A204.1 (cell line): ENCODE results near the gene MID1.

ENCODE experiments used
- FAIRE-seq: peaks from 2 replicates; lab custom pipeline; 2012; peaks lifted over from hg19 to GRCh38; lab: Jason Lieb, UNC

The MID1 gene

DNA sequence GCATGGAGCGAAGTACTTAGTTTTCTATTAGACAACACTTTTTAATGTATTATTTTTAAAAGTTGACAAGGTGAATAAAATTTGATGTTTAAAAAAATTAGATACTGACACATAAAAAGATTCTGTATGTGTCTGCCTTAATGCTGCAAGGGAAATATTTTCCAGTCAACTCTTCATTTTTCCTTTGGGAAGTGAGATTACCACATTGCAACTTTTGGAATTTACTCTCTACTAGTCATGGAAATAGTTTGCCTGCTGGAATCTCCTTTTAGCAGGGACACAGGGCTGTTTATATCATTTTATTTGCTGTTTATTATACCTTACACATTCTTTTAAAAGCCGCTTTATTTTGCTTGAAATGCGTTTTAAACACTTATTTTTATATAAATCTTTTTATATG, 135.1 kb downstream of the MID1 start:
- no peak for FAIRE-seq

DNA sequence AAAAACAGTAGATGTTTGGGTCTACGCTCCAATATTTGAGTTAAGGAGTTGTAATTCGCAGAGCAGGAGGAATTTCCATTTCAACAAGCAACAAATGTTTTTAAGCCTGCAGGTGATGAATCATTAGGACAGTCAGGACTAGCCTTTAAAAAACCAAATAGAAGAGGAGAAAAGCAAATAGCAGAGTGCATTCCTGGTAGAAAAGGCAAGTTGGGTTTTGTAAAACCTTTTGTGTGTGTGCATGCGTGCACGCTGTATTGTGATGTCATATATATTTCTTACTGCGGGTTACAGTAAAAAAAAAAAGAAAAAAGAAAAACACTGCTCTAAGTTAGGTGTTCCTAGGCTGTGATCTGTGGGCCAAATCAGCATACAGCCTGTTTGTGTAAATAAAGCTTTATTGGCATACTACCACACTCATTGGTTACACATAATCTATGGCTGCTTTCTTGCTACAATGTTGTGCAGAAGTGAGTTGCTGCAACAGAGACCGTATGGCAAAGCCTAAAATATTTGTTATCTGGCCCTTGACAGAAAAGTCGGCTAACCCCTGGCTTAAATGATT, 135.6 kb downstream of the MID1 start:
- no peak for FAIRE-seq

DNA sequence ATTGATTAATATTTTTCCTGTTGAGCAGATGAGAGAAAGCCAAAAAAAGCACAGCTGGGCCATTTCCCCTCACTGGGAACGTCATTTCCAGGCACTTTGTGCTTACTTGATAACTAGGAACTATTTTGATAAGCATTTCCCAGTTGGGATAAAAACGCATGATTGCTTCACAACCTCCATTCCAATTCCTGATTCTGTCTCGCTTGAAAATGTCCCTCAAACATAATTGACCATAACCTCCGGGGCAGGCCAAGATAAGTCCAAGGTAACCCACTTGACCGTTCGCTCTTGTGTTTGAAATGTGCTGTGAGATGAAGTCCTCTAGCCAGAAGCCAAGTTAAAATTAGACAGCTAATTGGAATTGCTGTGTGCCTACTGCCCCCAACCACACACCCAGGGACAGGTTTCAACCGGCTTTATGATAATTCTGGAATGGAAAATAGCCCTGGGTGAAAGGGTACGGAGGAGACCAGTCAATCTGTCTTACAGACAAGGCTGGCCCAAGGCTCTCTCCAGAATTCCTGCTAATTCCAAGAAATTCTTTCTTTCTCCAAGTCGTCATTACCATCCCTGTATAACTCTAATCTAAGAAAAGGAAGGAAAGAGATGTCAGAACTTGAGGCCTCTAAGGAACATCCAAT, 137.1 kb downstream of the MID1 start:
- no peak for FAIRE-seq

DNA sequence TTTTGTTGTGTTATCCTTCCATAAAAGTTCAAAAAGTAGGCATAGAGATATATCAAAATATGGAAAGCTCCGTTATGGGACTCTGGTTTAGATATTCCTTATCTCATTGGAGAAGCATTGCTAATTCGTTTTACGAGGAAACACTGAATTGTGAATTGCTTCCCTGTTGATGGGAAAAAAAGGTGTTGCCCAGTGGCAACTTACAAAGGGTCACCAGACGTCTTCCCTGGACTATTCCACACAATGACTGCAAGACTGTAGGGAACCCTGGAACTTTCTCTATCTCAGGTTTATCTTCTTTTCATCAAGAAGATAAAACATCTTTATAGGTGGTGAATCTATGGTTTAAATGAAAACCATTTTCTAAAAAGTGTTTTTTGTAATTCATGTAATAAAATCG, 137.7 kb downstream of the MID1 start:
- no peak for FAIRE-seq

DNA sequence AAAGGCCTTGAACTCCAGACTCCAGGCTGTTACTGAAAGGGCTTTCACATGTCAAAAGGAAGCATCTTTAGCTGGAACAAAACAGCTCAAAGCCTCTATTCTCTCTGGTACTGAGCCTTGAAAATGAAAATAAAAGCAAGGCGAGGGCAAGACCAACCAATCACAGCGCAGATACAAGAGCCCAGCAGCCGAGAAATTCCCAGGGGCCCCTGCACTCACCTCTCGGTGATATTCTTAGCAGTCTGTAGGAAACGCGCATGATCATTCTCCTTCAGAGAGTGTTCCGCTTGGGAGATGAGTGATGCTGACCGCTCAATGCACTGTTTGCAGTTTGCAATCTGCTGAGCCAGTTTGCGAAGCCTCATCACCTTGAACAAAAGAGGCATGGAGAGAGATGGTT, 138.1 kb downstream of the MID1 start:
- no peak for FAIRE-seq

DNA sequence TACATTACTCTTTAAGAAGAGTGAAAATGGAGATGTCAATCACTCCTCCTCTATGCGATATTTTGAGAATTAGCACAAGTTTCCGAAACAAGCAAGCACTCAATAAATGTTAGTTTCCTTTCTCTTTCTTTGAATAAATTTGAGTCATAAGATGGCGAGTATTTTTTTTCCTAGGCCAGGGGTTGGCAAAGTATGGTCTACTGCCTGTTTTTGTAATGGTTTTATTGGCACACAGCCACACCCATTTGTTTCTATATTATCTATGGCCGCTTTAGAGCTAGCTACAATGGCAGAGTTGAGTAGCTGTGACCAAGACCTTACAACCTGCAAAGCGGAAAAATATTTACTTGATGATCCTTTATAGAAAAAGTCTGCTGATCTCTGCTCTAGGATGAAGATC, 139.5 kb downstream of the MID1 start:
- no peak for FAIRE-seq

DNA sequence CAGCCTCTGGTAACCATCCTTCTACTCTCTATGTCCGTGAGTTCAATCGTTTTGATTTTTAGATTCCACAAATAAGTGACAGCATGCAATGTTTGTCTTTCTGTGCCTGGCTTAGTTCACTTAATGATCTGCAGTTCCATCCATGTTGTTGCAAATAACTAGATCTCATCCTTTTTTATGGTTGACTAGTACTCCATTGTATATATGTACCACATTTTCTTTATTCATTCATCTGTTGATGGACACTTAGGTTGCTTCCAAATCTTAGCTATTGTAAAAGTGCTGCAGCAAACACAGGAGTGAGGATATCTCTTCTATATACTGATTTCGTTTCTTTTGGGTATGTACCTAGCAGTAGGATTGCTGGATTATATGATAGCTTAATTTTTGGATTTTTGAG, 140.9 kb downstream of the MID1 start:
- FAIRE-seq, result no peak

DNA sequence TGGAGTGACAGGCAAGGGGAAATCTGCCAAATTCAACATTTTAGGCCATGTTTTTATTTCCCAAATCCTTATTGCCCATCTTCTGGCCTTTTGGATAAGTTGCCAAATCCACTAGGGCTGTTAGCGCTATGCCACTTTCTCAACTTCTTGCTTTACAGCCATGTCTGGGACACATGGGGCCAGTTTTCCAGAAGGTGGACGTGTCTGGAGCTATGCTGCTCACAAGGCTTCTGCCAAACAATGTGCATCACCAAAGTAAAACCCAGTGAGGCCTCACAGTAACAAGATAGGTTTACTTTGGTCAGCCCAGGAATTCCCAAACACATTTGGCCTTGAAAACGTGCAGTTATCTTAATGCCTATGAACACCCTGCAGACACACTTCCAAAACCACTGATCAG, 142.9 kb downstream of the MID1 start:
- no peak for FAIRE-seq

DNA sequence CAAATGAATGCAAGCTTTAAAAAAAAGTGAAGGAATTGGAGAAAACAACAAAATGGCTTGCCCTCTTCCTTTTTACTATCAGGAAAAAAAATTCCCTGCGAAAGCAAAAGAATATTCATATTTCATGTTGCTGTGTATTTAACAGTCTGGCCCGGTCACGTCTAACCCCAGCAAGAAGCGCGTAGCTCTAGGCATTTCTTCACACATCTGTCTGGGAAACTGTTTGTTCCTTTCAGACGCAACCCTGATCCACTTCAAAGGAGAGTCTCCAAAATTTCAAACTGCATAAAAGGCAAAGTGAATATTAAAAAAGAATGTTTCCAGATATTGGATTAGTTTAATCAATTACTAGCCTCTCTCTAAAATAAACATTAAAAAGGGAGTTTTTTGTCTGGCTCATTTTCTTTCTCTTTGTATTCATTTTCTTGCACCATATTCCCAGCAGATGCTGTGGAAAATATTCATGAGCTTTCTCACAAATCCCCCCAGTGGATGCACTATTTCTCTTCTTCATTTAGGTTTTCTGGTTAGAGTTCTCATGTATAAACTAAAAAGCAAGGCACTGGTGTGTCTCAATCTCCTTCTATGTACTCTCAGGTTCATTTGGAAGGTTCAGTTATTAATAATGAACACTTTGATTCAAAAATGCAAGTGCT, 145.3 kb downstream of the MID1 start:
- no peak for FAIRE-seq

DNA sequence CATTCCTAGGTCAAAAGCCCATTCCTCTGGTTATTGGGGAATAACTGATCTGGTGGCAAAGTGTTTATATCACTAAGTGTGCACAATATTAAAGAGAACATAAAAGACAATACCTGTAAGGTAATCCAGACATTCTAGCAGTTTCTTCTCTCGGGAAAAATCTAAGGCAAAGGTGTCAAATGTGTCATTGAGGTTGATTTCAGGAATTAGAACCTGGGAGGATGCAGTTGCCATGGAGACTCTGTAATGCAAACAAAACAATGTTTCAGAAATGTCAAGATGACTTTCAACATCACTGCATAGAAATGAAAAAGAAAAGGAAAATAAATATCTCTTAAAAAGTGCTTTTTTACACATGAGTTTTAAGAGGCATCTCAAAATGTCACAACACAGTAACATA, 145.9 kb downstream of the MID1 start:
- FAIRE-seq, result no peak

DNA sequence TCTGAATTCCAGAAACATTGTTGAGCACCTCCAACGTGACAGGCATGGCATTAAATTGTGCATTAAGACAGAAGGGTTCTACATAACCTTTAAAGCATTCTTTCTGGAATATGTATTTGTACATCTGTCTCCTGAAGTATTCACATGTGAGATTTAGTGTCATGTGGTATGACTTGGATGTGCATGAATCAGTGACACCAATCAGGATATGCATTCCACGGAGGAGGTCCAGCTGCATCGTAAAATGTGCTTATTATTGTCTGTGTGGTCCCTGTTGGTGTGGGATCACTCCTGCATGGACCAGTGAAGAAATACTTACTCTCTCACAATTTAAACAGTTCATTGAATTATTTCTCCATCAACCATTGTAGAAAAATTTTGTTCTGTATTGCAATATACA, 149.0 kb downstream of the MID1 start:
- FAIRE-seq, result no peak

DNA sequence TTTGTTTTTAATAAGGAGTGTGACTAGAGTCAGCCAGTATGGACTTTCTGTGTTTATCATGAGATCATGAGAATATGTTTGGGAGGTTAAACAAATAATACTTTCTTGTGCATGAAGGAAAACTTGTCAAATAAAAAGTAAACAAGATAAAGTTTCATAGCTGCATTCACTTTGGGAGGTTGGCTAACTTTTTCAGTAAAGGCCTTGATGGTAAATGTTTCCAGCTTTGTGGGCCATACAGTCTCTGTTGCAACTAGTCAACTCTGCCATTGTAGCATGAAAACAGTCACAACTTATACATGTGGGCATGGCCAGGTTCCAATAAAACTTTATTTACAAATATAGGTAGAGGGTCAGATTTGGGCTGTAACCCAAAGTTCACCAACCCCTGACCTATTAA, 150.4 kb downstream of the MID1 start:
- FAIRE-seq, result no peak

DNA sequence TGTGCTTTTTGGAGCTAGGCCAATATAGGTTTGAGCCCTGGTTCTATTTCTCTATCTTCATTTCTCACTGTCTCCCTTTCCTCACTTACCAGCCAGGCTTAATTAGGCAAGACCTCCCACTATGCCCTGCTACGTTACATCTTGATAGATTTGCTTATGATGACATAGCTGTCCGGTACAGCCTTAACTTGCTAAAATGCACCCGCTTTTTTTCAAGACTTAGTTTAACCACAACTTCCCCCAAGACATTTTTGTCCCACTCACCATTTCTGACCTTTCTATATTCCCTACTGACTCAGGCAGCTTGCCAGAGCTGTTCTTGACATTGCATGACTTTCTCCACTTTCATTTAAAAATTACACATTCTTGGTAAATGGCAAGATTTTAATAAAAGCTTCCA, 152.6 kb downstream of the MID1 start:
- no peak for FAIRE-seq

DNA sequence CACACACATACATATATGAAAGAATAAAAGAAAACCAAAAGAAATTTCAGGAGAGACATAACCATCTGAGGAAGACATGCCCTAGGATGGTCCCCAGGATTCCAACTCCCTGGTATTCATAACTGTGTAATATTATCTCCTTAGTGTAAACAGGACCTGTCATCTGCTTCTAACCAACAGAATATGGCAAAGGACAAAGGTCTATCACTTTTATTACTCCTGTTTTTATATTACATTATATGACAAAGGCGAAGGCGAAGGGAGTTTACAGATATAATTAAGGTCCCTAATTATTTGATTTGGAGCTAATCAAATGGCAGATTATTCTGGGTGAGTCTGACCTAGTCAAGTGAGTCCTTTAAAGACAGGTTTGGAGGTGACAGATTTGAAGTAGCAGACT, 155.1 kb downstream of the MID1 start:
- no peak for FAIRE-seq

DNA sequence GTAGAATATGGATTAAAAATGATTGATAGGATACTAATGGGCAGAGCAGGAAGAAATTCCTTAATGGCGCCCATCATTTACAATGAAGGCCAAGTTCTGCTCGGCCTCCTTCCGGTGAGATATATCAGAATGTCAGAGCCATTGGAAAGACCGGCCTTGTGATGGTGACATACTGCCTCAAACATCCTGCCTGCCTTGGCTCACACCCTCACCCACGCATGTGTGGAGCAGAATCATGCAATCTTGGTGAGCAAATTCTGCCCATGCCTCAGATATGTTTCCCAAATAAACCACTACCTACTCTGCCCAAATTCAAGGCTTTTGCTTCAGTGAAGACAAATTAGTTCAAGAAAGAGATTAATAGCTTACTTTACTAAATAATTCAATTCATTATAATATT, 163.3 kb downstream of the MID1 start:
- FAIRE-seq, result no peak

DNA sequence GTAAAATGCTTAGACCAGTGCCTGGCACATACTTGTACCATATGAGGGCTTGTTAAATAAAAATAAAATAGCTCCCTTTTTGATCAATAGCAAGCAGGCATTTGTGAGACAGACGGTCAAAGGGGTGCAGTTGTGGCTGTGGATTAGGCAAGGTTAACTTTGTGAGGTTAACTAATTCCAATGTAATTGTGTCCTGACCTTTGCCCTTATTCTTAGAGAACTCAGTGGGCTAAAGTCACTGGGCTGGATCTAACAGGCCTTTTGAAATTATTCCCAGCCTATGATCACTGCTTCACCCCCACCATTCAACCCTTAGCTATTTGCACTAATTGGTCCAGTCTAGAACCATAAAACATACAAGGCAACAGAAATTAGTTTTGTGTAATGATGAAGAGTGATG, 166.4 kb downstream of the MID1 start:
- FAIRE-seq, result no peak

DNA sequence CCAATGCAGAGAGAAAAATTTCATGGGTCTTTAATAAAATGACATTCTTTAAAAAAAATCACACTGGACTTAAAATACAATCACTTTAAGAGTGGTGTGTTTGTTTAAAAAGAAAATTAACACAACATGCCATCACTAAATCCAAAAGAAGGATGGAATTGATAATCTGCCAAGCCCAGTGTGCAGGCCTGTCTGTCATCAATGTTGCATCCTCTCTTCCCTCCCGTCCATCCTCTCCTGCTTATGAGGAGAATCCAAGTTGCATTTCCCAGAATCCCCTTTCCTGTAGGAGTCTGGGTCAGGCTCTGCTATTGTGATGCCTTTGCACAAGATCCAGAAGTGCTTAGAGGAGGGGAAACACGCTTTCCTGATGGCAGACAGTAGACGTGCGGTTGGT, 169.4 kb downstream of the MID1 start:
- no peak for FAIRE-seq

DNA sequence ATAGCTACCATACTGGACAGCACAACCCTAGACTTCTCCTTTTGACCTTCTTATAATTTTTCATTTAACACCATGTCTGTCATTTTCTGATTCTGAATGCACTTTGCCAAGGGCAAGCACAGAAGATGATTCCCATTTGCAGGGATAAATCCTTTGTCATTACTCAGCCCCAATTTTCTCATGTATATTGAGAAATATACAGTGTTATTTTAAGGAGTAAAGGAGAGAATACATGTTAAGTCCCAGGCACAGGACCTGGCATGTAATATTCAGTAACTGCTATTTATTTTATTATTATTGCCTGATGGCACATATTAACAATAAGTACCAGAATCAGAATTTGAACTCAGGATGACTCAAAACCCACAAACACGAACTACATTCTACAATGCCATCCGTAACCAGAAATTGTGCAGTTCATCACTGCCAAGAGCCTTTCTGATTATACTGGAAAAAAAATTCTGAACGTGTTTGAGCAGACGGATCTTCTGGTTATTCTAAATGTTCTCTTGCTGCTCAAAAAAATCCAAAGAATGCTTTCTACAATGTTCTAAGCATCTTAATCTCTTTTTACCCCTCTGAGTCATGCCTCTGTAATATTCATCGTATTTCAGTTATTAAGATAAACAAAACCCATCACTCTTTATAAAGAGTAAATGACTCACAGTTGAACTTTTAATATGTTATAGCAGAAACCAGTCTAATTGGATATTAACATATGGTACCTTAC, 170.0 kb downstream of the MID1 start:
- FAIRE-seq, result no peak

DNA sequence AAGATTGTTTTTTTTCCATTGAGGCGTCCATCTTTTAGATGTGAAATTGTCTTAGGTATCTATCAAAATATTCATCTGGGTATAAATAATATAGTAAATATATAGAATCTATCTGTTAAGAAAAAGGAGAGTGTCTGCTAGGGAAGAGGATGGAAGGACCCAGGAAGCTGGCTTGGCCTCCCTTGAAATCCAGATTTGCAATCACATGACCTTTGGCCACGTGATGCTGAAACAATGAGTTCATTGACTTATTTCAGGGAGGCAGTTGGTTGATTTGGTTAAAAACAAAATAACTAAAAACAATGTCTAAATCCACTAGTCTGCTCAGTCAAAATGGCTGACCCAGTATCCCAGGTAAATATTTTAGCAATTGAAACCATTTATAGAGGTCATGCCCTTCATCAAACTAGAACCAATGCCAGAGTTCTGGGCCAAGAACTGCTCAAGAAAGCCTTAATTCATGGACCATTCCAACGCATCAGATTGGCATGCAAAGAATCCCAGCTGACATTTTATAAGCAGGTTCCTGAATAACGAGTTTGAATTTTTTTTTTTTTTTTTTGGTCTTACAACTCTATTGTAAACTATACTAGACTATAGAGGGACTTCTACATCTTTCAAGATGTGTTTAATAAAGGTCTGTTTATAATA, 172.7 kb downstream of the MID1 start:
- no peak for FAIRE-seq

DNA sequence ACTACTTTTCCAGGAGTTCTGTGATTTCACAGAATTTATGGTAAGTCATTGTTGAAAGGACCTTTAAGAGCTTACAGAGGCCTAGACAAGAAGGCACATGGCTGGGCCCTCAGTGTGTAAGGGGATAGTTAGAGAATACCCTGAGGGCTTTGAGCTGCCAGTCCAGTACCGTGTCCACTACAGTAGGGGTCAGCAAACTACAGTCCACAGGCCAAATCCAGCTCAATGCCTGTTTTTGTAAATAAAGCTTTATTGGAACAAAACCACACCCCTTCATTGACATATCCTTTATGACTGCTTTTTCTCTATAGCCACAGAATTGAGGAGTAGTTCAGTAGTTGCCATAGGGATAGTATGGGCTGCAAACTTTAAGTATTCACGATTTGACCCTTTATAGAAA, 176.2 kb downstream of the MID1 start:
- no peak for FAIRE-seq

DNA sequence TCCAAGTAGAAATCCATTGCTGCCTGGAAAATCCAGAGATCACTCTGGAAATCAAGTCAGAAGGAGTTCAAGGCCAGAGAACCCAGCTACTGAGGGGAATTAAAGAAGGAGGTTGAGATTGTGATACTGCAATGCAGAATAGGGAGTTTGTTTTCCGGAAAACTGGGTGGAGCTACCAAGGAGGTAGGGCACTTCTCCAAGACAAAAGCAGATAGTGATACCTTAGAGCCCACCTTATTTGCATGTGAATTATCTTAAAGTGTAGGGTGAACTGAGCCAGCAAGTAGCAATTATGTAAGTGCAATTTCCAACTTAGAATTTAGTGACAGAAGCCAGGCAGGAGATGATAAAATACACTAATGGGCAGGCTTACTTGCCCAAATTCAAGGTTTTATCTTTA, 178.9 kb downstream of the MID1 start:
- FAIRE-seq, result no peak

DNA sequence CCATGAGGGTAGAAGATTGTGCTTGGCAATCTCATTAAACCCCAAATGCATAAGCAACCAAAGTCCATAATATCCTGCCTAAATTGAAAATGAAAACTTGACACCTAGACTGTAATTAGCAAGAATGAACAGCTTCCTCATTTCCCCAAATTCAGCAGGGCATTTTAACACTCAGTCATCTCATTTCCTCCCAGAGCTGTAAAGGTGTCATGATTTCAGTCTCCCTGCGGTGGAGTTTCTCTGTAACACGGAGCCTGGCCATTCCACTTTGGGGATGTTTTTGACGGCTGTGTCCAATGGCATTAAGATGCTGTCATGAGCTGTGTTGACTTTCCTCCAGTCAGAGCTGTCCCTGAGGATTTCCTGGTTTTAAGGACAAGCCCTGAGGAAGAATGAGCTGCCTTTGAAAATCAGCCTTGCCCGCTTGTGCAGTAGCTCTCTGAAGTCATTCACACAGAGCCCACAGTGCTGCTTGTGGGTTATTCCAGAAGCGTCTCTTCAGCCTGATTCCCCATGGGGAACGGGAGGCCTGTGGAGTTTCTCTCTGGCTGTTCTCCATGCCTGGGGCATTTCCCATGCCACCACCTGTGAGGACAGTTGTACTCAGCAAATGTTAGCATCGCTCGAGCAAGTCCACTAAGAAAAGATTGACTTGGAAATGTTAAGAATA, 187.0 kb downstream of the MID1 start:
- FAIRE-seq, result no peak

DNA sequence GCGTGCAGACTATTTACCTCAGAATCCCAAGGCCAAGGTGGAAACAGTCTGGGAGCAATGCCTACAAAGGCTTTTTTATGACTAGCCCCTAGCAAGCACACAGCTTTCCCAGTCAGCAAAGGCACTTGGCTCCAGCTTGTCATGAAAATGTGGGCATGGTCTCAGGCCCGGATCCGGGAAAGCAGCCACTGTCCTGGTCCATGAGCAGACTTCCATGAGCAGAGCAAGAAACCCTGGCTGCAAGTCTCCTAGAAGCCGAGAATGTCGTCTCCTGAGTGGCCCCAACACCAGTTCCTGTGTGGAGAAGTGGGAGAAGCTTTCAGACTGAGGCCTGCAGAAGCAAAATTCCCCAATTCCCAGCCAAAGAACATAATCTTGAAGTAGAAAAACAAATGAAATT, 190.5 kb downstream of the MID1 start:
- FAIRE-seq, result no peak
